ENCODE results near the gene ZNF687. TPM values are rescaled to one million over a fixed set of nuclear protein-coding genes. Genes with fewer than 3 reads are reported as not detected.
"Not testable (repeated sequence)": the region's sequence is repeated elsewhere in the genome, so short reads cannot be mapped to it uniquely, and the experiment has no call there.

Gene ZNF687
- total RNA-seq (2014; rRNA removed), result 16.2 and 21.6 TPM in 2 replicates
- 9.8 TPM for polyA plus RNA-seq (2012)

DNA sequence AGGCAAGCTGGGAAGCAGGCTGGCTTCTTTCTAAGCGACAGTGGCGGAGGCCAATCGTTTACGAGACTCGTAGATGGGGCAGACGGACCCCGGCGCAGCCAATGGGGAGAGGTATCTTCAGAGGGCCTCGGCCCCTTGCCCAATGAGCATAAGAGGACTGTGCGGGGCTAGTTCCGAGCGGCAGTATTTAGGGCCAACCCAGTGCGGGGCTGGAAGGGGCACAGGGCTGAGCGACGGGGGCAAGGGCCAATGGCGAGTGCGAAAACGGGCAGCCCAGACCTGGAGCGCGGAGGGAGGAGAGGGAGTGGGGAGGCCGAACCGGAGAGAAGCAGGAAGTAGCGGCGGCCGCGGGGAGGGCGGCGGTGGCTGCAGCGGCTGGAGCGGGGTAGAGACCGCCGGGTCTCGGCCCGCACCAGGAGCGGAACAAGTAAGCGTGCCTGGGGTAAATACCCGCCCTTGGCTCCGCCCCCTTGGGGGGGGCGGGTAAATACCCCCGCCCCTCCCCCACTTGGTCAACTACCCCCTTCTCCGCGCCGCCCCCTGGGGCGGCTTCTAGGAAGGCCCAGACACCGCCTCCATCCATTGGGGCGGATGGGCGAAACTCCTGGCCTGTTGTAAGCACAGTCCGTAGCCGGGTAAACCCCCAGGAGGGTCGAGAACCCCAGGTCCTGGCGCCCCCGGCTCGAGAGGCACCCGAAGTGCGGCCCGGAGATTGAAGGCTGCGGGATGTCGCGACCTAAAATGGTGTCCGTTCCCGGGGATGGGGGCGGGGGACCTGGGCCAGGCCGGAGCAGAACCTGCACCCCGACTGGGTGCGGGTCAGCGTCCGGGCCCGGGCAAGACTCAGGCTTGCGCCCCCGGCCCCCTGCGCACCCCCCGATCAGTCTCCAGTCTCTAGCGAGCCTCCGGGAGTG lies at the start of gene ZNF687:
TSS of gene ZNF687 (plus strand) at position 331 of the 914 bp plus-strand sequence. CDS start 3,993 bp downstream, outside the sequence.
- DNase-seq (ENCODE audit: low read depth), result peak; percentile 100

- DNase-seq (ENCODE audit: low read depth), result no peak
These were observed 46.9 kb upstream of the ZNF687 start for GRCh38 chr1:151235235-151235634.

- no peak for DNase-seq (ENCODE audit: low read depth)
These were observed 44.2 kb upstream of the ZNF687 start for GRCh38 chr1:151237678-151238466.

DNA sequence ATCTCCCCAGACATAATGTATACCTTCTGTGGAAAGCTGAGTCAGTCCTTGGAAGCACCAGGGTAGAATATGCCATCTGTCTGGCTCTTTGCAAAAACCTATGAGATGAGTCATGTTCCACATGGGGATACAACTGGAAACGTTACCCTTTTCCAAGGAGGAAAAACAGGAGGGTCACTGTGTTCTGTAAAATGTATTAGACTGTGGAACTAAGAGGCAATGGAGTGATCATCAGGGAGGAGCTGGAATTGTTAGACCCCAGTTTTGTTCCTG lies 43.7 kb upstream of the ZNF687 start:
- peak; percentile 92 for DNase-seq (ENCODE audit: low read depth)

- no peak for DNase-seq (ENCODE audit: low read depth)
These were observed 39.7 kb upstream of the ZNF687 start for GRCh38 chr1:151242442-151242841.

- no peak for DNase-seq (ENCODE audit: low read depth)
These were observed 38.3 kb upstream of the ZNF687 start for GRCh38 chr1:151243683-151244216.

GRCh38 chr1:151246786-151247185 lies 35.3 kb upstream of the ZNF687 start:
- no peak for DNase-seq (ENCODE audit: low read depth)

DNA sequence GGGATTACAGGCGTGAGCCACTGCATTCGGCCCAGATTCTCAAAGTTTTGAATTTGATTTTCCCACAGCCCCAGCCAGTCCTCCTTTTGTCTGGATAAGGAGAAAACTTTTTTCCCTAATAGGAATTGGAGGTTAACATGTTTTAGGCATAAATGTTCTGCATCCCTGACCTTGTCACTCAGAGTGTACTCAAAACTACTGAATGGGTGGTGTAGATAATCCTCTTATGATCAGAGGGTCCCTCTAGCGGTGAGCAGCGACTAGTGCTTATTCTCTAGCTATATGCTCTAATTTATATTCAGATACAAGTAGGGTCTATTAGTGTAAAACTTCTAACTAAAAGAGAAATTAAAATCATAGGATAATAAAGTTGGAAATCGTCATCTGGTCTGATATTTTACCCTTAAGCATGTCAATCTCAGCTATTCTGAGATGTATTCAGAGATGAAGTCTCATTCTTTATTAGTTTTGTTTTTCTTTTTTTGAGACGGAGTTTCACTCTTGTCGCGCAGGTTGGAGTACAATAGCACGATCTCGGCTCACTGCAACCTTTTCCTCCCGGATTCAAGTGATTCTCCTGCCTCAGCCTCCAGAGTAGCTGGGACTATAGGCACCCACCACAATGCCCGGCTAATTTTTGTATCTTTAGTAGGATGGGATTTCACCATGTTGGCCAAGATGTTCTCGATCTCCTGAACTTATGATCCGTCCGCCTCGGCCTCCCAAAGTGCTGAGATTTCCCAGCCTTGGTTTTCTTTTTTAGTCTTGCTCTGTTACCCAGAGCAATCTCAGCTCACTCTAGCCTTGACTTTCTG lies 30.2 kb upstream of the ZNF687 start:
- peak; percentile 76 for DNase-seq (ENCODE audit: low read depth)

DNA sequence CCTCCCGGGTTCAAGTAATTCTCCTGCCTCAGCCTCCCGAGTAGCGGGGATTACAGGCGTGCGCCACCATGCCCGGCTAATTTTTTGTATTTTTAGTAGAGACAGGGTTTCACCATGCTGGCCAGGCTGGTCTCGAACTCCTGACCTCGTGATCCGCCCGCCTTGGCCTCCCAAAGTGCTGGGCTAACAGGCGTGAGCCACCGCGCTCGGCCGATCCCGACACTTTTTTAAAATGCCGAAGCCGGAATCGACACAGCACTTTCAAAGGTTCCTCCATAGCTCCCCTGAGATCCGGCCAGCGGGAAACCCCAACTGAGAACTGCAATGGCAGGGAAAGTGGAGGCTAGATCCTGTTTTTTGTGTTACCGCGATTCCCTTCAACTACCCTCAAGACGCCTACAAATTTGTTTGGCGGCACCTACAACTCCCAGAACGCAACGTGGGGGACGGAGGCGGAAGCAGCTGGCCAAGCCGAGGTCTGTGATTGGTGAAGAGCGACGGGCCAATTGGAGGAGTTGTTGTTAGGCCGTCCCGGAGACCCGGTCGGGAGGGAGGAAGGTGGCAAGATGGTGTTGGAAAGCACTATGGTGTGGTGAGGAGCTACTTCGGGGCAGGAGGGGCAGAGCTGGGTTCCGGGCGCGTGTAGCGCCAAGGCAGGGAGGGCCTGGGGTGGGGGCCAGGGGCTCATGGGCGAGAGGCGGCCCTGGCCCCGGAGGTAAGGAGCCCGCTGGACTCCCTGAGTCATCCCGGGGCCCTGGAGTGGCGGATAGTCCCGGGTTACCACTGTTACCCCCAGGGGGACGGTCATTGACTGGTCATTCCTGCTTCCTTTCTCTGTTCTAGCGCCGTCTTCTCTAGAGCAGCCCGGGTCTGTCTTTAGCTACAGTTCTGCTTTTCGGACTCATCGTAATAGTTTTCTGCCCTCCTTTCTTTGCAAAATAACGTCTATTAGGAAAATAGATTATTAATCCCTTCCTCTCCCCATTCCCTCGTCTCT lies 27.6 kb upstream of the ZNF687 start, which contains the start of gene PSMD4:
TSS of gene PSMD4 (plus strand) at position 518 of the 997 bp plus-strand sequence. CDS start at position 567, 49 bp downstream.
- peak; percentile 96 for DNase-seq (ENCODE audit: low read depth)

GRCh38 chr1:151255381-151255780 lies 26.7 kb upstream of the ZNF687 start:
- DNase-seq (ENCODE audit: low read depth), result peak; percentile 19

DNA sequence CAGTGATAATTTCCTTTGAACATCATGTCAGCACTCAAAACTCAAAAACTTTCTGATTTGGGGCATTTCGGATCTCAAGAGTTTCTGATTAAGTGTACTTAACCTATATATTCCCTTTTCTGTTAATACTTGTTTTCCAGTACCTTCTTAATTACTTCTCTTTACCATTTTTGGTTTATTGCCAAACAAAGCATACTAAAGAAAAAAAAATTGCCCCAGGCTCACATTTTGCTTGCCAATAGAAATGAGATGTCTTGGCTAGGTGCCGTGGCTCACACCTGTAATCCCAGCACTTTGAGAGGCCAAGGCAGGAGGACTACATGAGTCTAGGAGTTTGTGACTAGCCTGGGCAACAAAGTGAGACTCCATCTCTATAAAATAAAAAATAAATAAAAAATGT lies 22.7 kb upstream of the ZNF687 start:
- no peak for DNase-seq (ENCODE audit: low read depth)

GRCh38 chr1:151265446-151266236 lies 16.5 kb upstream of the ZNF687 start:
- no peak for DNase-seq (ENCODE audit: low read depth)

DNA sequence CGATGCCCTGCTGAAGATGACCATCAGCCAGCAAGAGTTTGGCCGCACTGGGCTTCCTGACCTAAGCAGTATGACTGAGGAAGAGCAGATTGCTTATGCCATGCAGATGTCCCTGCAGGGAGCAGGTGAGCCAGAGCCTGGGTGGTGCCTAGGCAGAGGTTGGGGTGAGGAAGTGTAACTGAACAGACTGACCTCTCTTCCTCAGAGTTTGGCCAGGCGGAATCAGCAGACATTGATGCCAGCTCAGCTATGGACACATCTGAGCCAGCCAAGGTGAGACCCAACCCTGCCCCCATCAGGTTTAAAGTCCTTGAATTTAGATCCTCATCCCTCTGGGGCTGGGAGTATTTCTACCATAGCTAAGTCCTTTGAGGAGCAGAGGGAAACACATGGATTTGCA lies 15.8 kb upstream of the ZNF687 start:
- DNase-seq (ENCODE audit: low read depth), result no peak

- DNase-seq (ENCODE audit: low read depth), result no peak
These were observed 15.3 kb upstream of the ZNF687 start for GRCh38 chr1:151266821-151267220.

DNA sequence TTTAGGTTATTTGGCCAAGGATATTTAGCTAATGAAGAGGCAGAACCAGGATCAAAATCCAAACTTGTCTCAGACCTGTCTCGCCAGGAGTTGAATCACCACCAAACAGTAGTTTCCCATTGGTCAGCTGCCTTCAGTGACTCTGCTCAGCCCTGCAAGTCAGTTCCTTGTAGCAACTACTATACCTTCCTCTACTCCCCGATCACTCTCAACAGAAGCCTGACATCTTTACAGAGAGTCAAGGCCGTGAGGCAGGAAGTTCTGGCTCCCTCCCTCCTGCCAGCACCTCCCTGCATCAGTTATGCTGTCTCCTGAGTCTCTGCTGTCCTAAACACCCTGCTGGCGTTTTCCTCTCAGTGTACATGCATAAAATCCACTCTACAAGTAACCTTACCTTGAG lies 14.3 kb upstream of the ZNF687 start:
- no peak for DNase-seq (ENCODE audit: low read depth)

DNA sequence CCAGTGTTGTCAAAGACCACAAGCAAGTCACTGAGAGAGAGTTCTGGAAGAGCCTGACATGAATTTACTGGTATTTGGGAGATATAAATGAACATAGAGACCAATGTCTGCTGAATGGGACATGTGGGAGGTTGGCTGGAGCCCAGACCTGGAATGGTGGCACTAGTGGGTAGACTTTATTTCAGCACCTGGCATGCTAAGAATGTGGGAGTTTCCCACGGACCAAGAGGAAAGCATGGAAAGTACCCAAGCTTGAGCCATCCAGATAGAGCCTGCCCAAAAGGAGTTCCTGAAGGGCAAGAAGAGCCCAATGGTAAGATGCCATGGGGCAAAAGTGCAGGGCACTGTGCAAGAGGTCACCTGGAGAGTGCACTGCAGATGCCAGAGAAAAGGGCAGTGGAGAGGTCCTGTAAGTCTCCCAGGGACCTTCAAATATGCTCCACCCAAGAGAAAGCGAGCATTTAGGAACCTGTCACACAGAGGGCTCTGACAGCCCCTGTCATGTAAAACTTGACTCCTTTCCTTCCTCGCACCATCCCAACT lies 8.1 kb upstream of the ZNF687 start:
- DNase-seq (ENCODE audit: low read depth), result no peak

- not testable (repeated sequence) for DNase-seq (ENCODE audit: low read depth)
These were observed 6.8 kb upstream of the ZNF687 start for GRCh38 chr1:151275341-151275740.

DNA sequence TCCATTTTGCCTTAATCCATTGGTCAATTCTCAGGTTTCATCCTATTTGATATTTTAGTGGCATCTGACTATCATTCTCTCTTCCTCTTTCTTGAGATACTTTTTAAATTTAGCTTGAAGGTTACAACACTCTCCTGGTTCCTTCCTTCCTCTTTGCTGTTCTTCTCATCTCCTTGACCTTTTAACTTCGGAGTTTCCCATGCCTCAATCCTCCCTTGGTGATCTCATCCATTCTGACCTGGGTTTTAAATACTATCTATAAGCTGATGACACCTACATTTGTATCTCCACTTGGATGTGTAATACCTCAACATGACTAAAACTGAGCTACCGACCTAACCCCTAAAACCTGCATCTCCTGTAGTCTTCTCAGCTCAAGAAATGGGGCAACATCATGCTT lies 4.8 kb upstream of the ZNF687 start:
- DNase-seq (ENCODE audit: low read depth), result no peak

All from LHCN-M2 (cell line).